Umbilical cord (tissue), 2 donors: ENCODE measurements around the gene C1QTNF2. TPM values are rescaled to one million over a fixed set of nuclear protein-coding genes. Genes with fewer than 3 reads are reported as not detected.
"Not testable (repeated sequence)": the region's sequence is repeated elsewhere in the genome, so short reads cannot be mapped to it uniquely, and the experiment has no call there.

ENCODE experiments used
- DNase-seq: peaks from one replicate; pipeline ENCODE4 v3.0.0-alpha.2; 2015; ENCODE audit warnings: low spot score
- total RNA-seq: library from RNA; depleted of rRNA; stranded (reverse); fragments of >200 nt; gene quantifications from one replicate; pipeline ENCODE4 v1.2.3, GENCODE V29; 2014; ENCODE audit warnings: low replicate concordance; ENCODE audit not compliant: insufficient read depth

C1QTNF2 gene
- total RNA-seq, 1 donor from 2014 or later, result not detected

GRCh38 chr5:160342413-160342941 lies 27.9 kb downstream of the C1QTNF2 start:
- DNase-seq, result no peak

- DNase-seq, result no peak
Observed at GRCh38 chr5:160341309-160341870, 29.0 kb downstream of the C1QTNF2 start.

GRCh38 chr5:160340513-160340912 lies 29.9 kb downstream of the C1QTNF2 start:
- DNase-seq, result not testable (repeated sequence)

GRCh38 chr5:160339406-160340130 lies 30.9 kb downstream of the C1QTNF2 start:
- no peak for DNase-seq

GRCh38 chr5:160334716-160335115 lies 35.7 kb downstream of the C1QTNF2 start:
- DNase-seq, result not testable (repeated sequence)

GRCh38 chr5:160333721-160334120 lies 36.7 kb downstream of the C1QTNF2 start:
- DNase-seq, result no peak

GRCh38 chr5:160330212-160330611 lies 40.2 kb downstream of the C1QTNF2 start:
- no peak for DNase-seq

GRCh38 chr5:160327818-160328217 lies 42.6 kb downstream of the C1QTNF2 start:
- DNase-seq, result no peak

GRCh38 chr5:160326981-160327380 lies 43.4 kb downstream of the C1QTNF2 start:
- no peak for DNase-seq

GRCh38 chr5:160325716-160326115 lies 44.7 kb downstream of the C1QTNF2 start:
- DNase-seq, result no peak

- no peak for DNase-seq
Observed at GRCh38 chr5:160324886-160325285, 45.5 kb downstream of the C1QTNF2 start.

GRCh38 chr5:160318409-160318808 lies 52.0 kb downstream of the C1QTNF2 start:
- no peak for DNase-seq

- DNase-seq, result no peak
Observed at GRCh38 chr5:160317434-160317833, 53.0 kb downstream of the C1QTNF2 start.

DNA sequence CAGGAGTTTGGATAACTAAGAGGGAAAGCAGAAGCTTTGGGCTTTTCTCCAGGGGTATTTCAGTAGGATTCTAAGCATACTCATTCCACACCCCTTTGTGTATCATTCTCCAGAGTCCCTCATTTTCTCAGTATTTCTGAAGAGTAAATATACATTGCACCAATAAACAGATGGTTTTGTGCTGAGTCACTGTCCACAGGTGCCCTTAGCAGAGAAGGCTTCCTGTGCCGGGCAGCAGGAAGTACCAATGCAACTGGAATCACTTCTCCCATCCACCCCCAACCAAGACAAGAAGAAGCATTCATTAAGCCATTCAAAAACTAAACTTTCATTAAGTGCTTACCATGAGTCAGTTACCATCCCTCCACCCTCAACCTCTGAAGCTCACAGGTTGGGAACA lies 54.5 kb downstream of the C1QTNF2 start:
- DNase-seq, result no peak

- no peak for DNase-seq
Observed at GRCh38 chr5:160312960-160313727, 57.3 kb downstream of the C1QTNF2 start.

DNA sequence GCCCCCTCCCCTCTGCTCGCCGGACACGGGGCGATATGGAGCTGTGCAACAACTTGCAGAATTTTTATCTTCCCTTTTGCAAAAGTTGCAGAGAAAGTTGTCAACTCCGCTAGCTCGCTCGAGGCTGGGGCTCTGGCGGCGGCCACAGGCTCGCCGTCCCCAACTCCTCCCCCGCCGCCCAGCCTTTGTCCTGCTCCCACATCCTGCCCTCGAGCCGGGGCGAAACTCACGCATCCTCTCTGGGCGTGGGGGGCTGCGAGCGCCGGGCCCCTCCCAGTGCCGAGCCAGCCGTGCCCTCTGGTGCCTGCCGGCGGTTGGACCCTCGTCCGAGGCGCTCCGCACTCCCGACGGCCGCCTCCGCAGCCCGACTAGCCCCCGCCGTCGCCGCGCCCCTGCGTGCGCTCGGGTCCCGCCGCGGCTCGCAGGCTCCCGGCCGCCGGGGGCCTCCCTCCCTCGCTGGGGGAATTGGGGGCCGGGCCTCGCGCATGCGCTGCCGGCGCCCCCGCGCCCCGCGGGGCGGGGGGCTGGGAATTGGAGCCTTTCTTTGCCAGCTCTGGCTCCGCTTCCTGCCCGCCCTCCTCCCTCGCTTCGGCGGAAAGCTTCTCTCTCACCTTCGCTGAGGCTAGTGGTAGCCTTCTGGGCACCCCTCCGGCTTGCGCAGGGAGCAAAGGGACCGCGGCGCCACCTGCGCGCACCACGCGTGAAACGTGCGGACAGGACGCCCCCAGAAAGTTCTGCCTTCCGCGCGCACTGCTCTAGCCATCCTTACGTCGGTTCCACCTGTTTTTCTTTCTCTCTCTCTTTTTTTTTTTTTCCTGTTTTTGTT lies 58.1 kb downstream of the C1QTNF2 start, which contains the start of gene CCNJL:
Gene CCNJL (minus strand): TSS at position 431 of the 826 bp plus-strand sequence. CDS start 641 bp downstream, outside the sequence.
- DNase-seq, result peak; percentile 79

- peak; percentile 22 for DNase-seq
Observed at GRCh38 chr5:160311491-160312133, 58.8 kb downstream of the C1QTNF2 start.

- no peak for DNase-seq
Observed at GRCh38 chr5:160310552-160311295, 59.7 kb downstream of the C1QTNF2 start.

- DNase-seq, result no peak
Observed at GRCh38 chr5:160310140-160310539, 60.3 kb downstream of the C1QTNF2 start.

DNA sequence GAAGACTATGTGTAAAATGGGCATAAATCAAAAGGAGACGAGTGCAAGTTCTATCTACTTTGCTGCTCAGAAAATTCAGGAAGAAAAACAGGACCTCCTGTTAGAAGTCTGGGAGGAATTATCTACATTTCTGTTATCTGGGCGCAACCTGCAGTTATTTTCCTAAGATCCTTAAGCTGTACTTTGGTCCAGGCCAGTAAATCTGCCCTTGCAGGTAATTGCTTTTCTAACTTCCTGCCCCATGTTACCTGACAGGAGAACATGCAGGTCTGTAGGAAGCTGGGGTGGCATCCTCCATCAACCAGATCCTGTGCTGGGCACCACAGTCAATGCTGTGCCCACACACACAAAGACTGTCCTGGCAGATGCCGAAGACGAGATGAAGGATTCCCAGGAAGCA lies 63.7 kb downstream of the C1QTNF2 start:
- no peak for DNase-seq
